ENCODE data around the gene HMCN2.

DNA sequence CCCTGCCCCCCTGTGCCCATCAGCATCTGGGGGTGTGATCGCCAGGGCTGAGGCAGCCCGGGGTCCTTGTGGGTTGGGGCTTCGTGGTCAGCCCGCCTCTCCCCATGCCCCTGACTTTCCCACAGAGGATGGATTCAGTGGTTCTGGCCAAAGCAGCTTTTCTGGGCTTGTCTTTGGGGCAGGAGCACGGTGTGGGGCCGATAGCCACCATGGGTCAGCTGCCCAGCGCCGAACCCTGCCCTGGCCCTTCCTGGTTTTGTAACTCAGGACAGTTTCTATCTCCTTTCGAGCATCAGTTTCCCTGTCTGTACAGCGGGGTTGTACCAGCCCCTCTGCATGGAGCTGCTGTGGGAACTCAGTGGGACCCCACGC is 77.1 kb downstream of the HMCN2 start:
- TF ChIP-seq, protein P1, sequence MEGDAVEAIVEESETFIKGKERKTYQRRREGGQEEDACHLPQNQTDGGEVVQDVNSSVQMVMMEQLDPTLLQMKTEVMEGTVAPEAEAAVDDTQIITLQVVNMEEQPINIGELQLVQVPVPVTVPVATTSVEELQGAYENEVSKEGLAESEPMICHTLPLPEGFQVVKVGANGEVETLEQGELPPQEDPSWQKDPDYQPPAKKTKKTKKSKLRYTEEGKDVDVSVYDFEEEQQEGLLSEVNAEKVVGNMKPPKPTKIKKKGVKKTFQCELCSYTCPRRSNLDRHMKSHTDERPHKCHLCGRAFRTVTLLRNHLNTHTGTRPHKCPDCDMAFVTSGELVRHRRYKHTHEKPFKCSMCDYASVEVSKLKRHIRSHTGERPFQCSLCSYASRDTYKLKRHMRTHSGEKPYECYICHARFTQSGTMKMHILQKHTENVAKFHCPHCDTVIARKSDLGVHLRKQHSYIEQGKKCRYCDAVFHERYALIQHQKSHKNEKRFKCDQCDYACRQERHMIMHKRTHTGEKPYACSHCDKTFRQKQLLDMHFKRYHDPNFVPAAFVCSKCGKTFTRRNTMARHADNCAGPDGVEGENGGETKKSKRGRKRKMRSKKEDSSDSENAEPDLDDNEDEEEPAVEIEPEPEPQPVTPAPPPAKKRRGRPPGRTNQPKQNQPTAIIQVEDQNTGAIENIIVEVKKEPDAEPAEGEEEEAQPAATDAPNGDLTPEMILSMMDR (IDR thresholded peaks at IDR 0.05): no peak
- TF ChIP-seq CBX8 (IDR thresholded peaks at IDR 0.05): no peak
- no peak for TF ChIP-seq NPAS2 (CRISPR knock-in tag; IDR thresholded peaks at IDR 0.05; ENCODE audit: borderline replicate concordance)
- no peak for TF ChIP-seq SREBF2 (IDR thresholded peaks at IDR 0.05)
- no peak for TF ChIP-seq POLR2A (IDR thresholded peaks at IDR 0.05; ENCODE audit: low read length)
- TF ChIP-seq CBX2 (IDR thresholded peaks at IDR 0.05; ENCODE audit: borderline replicate concordance, low read depth): no peak
- no peak for TF ChIP-seq BHLHE40 (IDR thresholded peaks at IDR 0.05; ENCODE audit: low read depth, low read length)
